Measurements from ENCODE around the gene CDHR2.

DNA sequence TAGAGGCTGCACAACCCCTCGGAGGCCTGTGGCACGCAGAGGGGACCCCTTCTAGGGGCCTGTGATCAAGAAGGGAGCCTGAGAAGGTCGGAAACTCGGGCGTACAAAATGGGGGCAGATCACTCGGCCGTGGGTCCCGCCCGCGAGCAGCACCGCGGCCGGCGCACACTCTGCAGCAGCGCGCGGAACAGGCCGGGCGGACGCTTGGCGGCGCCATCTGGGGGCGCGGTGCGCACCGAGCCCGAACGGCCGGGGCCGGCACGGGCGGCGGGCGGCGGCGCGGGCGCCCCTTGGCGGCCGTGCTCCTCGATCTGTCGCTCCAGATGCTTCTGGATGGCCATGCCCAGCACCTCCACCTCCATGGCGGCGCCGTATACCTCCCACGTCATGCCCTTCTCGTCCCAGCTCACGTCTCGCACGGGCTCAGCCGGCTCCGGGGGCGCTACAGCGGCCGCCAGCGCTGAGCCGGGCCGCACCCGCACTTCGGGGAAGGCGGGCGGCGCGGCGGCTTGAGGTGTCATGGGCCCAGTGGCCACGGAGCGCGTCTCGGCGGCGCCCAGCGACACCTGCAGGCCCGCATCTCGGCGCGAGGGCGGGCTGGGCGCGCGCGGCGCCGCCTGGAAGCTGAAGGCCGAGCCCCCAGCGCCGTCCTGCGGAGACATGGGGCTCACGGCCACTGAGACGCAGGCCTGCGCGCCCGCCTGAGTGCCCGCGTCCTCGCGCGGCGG lies 47.7 kb downstream of the CDHR2 start:
- no peak for TF ChIP-seq SP1 (IDR thresholded peaks at IDR 0.05; ENCODE audit: low read depth)
- TF ChIP-seq POLR2AphosphoS5 (IDR thresholded peaks at IDR 0.05; ENCODE audit: low read depth, low read length): no peak

Data from HCT116 (cell line).